Liver (tissue), 3 donors: ENCODE measurements around the gene PCDHA6.
"Not testable (repeated sequence)": the region's sequence is repeated elsewhere in the genome, so short reads cannot be mapped to it uniquely, and the experiment has no call there.

ENCODE experiments used
- CTCF ChIP-seq: fragments of 150-350 bp; IDR thresholded peaks from 2 replicates; pipeline ENCODE4 v1.5.1; 2017; ENCODE audit warnings: improper control_type of control experiment, low read depth, low read length; ENCODE audit not compliant: missing input control
- RAD21 ChIP-seq, 2 donors: IDR thresholded peaks; 2 replicates each; pipeline ENCODE4 v1.6.1; 2016; ENCODE audit warnings: antibody characterized with exemption in 2 of 2, mild to moderate bottlenecking in 2 of 2
- donor health status: healthy.
- donor health status: healthy.

DNA sequence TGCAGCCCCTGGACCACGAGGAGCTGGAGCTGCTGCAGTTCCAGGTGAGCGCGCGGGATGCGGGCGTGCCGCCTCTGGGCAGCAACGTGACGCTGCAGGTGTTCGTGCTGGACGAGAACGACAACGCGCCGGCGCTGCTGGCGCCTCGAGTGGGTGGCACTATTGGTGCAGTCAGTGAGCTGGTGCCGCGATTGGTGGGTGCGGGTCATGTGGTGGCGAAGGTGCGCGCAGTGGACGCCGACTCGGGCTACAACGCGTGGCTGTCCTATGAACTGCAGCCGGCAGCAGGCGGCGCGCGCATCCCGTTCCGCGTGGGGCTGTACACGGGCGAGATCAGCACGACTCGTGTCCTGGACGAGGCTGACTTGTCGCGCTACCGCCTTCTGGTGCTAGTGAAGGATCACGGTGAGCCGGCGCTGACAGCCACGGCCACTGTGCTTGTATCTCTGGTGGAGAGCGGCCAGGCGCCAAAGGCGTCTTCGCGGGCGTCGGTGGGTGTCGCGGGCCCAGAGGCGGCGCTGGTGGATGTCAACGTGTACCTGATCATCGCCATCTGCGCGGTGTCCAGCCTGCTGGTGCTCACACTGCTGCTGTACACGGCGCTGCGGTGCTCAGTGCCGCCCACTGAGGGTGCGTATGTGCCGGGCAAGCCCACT lies 39.8 kb upstream of the PCDHA6 start:
- not testable (repeated sequence) for TF ChIP-seq CTCF; RAD21 (IDR thresholded peaks at IDR 0.05)
